Stomach (tissue), 8 donors: ENCODE results near the gene RPH3AL. TPM values are rescaled to one million over a fixed set of nuclear protein-coding genes. Genes with fewer than 3 reads are reported as not detected.

ENCODE experiments used
- polyA plus RNA-seq, 3 donors: library from polyadenylated mRNA; stranded (reverse); fragments of 200-250 nt; gene quantifications; one replicate each; pipeline ENCODE4 v1.2.3, GENCODE V29; 2013
- total RNA-seq, 5 donors: library from RNA; depleted of rRNA; stranded (reverse); fragments of >200 nt; gene quantifications; one replicate each; pipeline versions ENCODE4 v1.1.0 to v1.2.3, GENCODE V29; 2014 to 2016
- donor health status: healthy with polysubstance abuse.
- donor health status: Bipolar disorder and iron deficiency.
- donor health status: healthy.

The RPH3AL gene
- total and polyA plus RNA-seq, 8 donors = 4.9 to 38.5 (median 17.4) TPM

Other genes starting within 250 kb of the RPH3AL start
- gene SCGB1C2, start 215.2 kb downstream of the RPH3AL start, total RNA-seq = not detected
- not detected for gene SCGB1C2, start 215.2 kb downstream of the RPH3AL start, polyA plus RNA-seq
- gene DOC2B, start 171.2 kb downstream of the RPH3AL start, total RNA-seq = 10 to 100 TPM in 1 of 5 donors, 1 to 10 TPM in 3, under 1 TPM in 1; 0.45 to 11.7 (median 5.1) TPM
- 1 to 10 TPM; 1.5 to 3.8 (median 1.8) TPM for gene DOC2B, start 171.2 kb downstream of the RPH3AL start, polyA plus RNA-seq
- gene RFLNB, start 93.1 kb upstream of the RPH3AL start, total RNA-seq = 10 to 100 TPM in 3 of 5 donors, 1 to 10 TPM in 2; 6.2 to 23.9 (median 15.4) TPM
- gene RFLNB, start 93.1 kb upstream of the RPH3AL start, polyA plus RNA-seq = 10 to 100 TPM in 2 of 3 donors, 1 to 10 TPM in 1; 4.0 to 39.0 (median 34.5) TPM